Thyroid gland (tissue), 4 donors: ENCODE data around the gene YWHAG.

Experiments used
- CTCF ChIP-seq, 6 experiments: fragments of 200-600 bp in 3 of 6; fragments of 450-650 bp in 3 of 6; sonication (generic) in 3 of 6; IDR thresholded peaks; one replicate each; pipeline ENCODE4 v1.5.1; 2016 to 2019; ENCODE audit warnings: antibody characterized with exemption in 6 of 6, mild to moderate bottlenecking in 2 of 6, inconsistent platforms in 1 of 6, moderate library complexity in 1 of 6
- POLR2A ChIP-seq, 2 donors: fragments of 450-650 bp; IDR thresholded peaks; one replicate each; pipeline ENCODE4 v1.6.1; 2017; ENCODE audit warnings: antibody characterized with exemption in 2 of 2, mild to moderate bottlenecking in 2 of 2, moderate library complexity in 1 of 2

GRCh38 chr7:76354516-76354915, 4.3 kb downstream of the YWHAG start:
- TF ChIP-seq CTCF (IDR thresholded peaks at IDR 0.05) (no peak), POLR2A (IDR thresholded peaks at IDR 0.05) (no peak)
